Body of pancreas (tissue), 2 donors: ENCODE data around the gene AVPR1A. TPM values are rescaled to one million over a fixed set of nuclear protein-coding genes. Genes with fewer than 3 reads are reported as not detected.

ENCODE experiments used
- total RNA-seq, 2 donors: library from RNA; depleted of rRNA; stranded (reverse); fragments of >200 nt; gene quantifications; one replicate each; pipeline ENCODE4 v1.1.0, GENCODE V29; 2016

Gene AVPR1A
- total RNA-seq, 2 donors from 2014 or later: 1.8 to 2.0 TPM

Other genes with a start within 250 kb of the AVPR1A start
- gene PPM1H, start 216.1 kb downstream of the AVPR1A start, total RNA-seq: 1 to 10 TPM; 4.9 to 6.3 TPM